K562 (cell line): ENCODE measurements around the gene AKT1S1. TPM values are rescaled to one million over a fixed set of nuclear protein-coding genes. Genes with fewer than 3 reads are reported as not detected.

Experiments used
- ATAC-seq: fragments of 200-7000 bp; cut with Tn5 transposase; 3 replicates; pipeline ENCODE4 v1.9.1; 2020; ENCODE audit warnings: moderate library complexity
- BruUV-seq: library from RNA; stranded (reverse); fragments of 400-500 nt; replicated peaks from 2 replicates; lab custom pipeline; 2021; lab: Mats Ljungman, UMichigan
- CTCF ChIA-PET: fragments of 300-600 bp; formaldehyde crosslinking; extraction: SDS; loops from one replicate; lab custom pipeline; 2021; ENCODE audit warnings: low intra/inter-chr PET ratio; lab: Yijun Ruan, JAX
- POLR2A ChIA-PET: fragments of 300-600, 350-650 bp; sonication (Branson Sonifier 250); formaldehyde crosslinking; extraction: SDS; loops from one replicate; lab custom pipeline; 2021; ENCODE audit warnings: antibody characterized with exemption, inconsistent platforms; lab: Yijun Ruan, JAX
- DNase-seq, 4 experiments: peaks; one replicate each; pipeline versions ENCODE4 v3.0.0 to v3.0.0-alpha.2; 2011 to 2018; ENCODE audit warnings: low spot score in 3 of 4, mixed read lengths in 3 of 4; ENCODE audit errors: extremely low read depth in 1 of 4
- FAIRE-seq: peaks from 2 replicates; lab custom pipeline; 2011; peaks lifted over from hg19 to GRCh38; lab: Jason Lieb, UNC
- H2AFZ ChIP-seq: 2 replicates; pipeline ENCODE4 v1.6.0; 2011; ENCODE audit warnings: low read depth, low read length, control low read depth, inconsistent platforms
- H3K27ac ChIP-seq: fragments of 200-600 bp; 3 replicates; pipeline ENCODE4 v1.8.0; 2011; ENCODE audit warnings: low read depth, mild to moderate bottlenecking, control low read depth, inconsistent platforms, low read length, moderate library complexity, mixed read lengths; ENCODE audit errors: extremely low read depth
- H3K27me3 ChIP-seq, 2 experiments: fragments of 300-600 bp in 1 of 2; 2 replicates in 1 of 2; 3 replicates in 1 of 2; pipeline versions ENCODE4 v1.6.0 to v1.8.0; 2011; ENCODE audit warnings: inconsistent platforms in 2 of 2, low read length in 2 of 2, mild to moderate bottlenecking in 1 of 2, mixed read lengths in 1 of 2, moderate library complexity in 1 of 2; ENCODE audit not compliant: control insufficient read depth in 2 of 2, insufficient read depth in 2 of 2
- H3K36me3 ChIP-seq: fragments of 300-600 bp; 3 replicates; pipeline ENCODE4 v1.8.0; 2011; ENCODE audit warnings: mild to moderate bottlenecking, low read length, inconsistent platforms; ENCODE audit not compliant: control insufficient read depth, insufficient read depth
- H3K4me1 ChIP-seq, 2 experiments: fragments of 200-600 bp in 1 of 2; replicated peaks in 1 of 2; 2 replicates in 1 of 2; 3 replicates in 1 of 2; pipeline versions ENCODE4 v1.5.1 to v1.8.0; 2011; ENCODE audit warnings: inconsistent platforms in 2 of 2, low read length in 2 of 2, mild to moderate bottlenecking in 1 of 2, mixed read lengths in 1 of 2, moderate library complexity in 1 of 2; ENCODE audit not compliant: control insufficient read depth in 2 of 2, insufficient read depth in 2 of 2
- H3K4me2 ChIP-seq: 2 replicates; pipeline ENCODE4 v1.6.1; 2011; ENCODE audit warnings: low read length, control low read depth, inconsistent platforms, mixed read lengths; ENCODE audit not compliant: insufficient read depth
- H3K4me3 ChIP-seq: fragments of 200-600 bp; sonication (generic), shearing (Covaris generic); 2 replicates; pipeline ENCODE4 v1.5.1; 2016; ENCODE audit warnings: control low read depth, inconsistent platforms
- H3K79me2 ChIP-seq: fragments of 200-600 bp; 3 replicates; pipeline ENCODE4 v1.8.0; 2011; ENCODE audit warnings: low read length, inconsistent platforms; ENCODE audit not compliant: control insufficient read depth, insufficient read depth
- H3K9ac ChIP-seq, 2 experiments: 2 replicates each; pipeline versions ENCODE4 v1.6.0 to v1.6.1; 2011; ENCODE audit warnings: low read depth in 2 of 2, low read length in 2 of 2, control low read depth in 1 of 2, inconsistent platforms in 1 of 2, mild to moderate bottlenecking in 1 of 2, mixed read lengths in 1 of 2; ENCODE audit not compliant: insufficient read depth in 1 of 2
- H3K9me1 ChIP-seq: one replicate; pipeline ENCODE4 v1.6.0; 2011; ENCODE audit warnings: inconsistent platforms, mild to moderate bottlenecking, low read length, moderate library complexity; ENCODE audit not compliant: control insufficient read depth, insufficient read depth
- H3K9me3 ChIP-seq: replicated peaks from 2 replicates; pipeline ENCODE4 v1.5.1; 2011; ENCODE audit warnings: low read depth, low read length, inconsistent platforms; ENCODE audit not compliant: control insufficient read depth, insufficient read depth
- H4K20me1 ChIP-seq: replicated peaks from 2 replicates; pipeline ENCODE4 v1.6.1; 2011; ENCODE audit warnings: low read length, inconsistent platforms, mixed read lengths; ENCODE audit not compliant: control insufficient read depth, insufficient read depth
- ADNP ChIP-seq: fragments of 200-800 bp; sonication (Bioruptor generic); IDR thresholded peaks from 2 replicates; pipeline ENCODE4 v1.6.1; 2016; ENCODE audit warnings: missing genetic modification characterization, missing compliant biosample characterization
- ARID1B ChIP-seq: fragments of 450-650 bp; IDR thresholded peaks from 2 replicates; pipeline ENCODE4 v1.6.1; 2016; ENCODE audit warnings: antibody characterized with exemption, mild to moderate bottlenecking, inconsistent platforms
- FOXA3 ChIP-seq, 2 experiments: fragments of 450-650 bp in 1 of 2; sonication (generic) in 1 of 2; formaldehyde crosslinking; IDR thresholded peaks in 1 of 2; conservative IDR thresholded peaks in 1 of 2; 2 replicates each; pipeline versions ENCODE4 v1.4.0 to v1.8.0; 2020 to 2022; ENCODE audit warnings: mild to moderate bottlenecking in 2 of 2, missing genetic modification reagents in 1 of 2
- HDAC2 ChIP-seq: fragments of 450-650 bp; IDR thresholded peaks from 2 replicates; pipeline ENCODE4 v1.6.1; 2016; ENCODE audit warnings: mild to moderate bottlenecking
- MEIS2 ChIP-seq: fragments of 450-650 bp; IDR thresholded peaks from 2 replicates; pipeline ENCODE4 v1.6.1; 2014; ENCODE audit warnings: mild to moderate bottlenecking; ENCODE audit not compliant: partially characterized antibody
- MXD1 ChIP-seq: fragments of 250-450 bp; sonication (Bioruptor Pico); IDR thresholded peaks from 2 replicates; pipeline ENCODE4 v1.8.0; 2021; ENCODE audit warnings: borderline replicate concordance, mild to moderate bottlenecking, moderate library complexity; ENCODE audit not compliant: poor library complexity, severe bottlenecking
- NCOA2 ChIP-seq, 2 experiments: fragments of 450-650 bp; IDR thresholded peaks; 2 replicates each; pipeline ENCODE4 v1.6.1; 2018; ENCODE audit warnings: mild to moderate bottlenecking in 2 of 2, moderate library complexity in 1 of 2; ENCODE audit not compliant: partially characterized antibody in 2 of 2
- RBM39 ChIP-seq: fragments of 200-400 bp; formaldehyde crosslinking; optimal IDR thresholded peaks from 2 replicates; pipeline ENCODE3; 2018; ENCODE audit warnings: low read depth, low read length
- RCOR1 ChIP-seq, 2 experiments: IDR thresholded peaks; 2 replicates each; pipeline ENCODE4 v1.6.1; 2012; ENCODE audit warnings: low read depth in 2 of 2, low read length in 2 of 2, borderline replicate concordance in 1 of 2, improper control_type of control experiment in 1 of 2
- RERE ChIP-seq: sonication (generic); formaldehyde crosslinking; IDR thresholded peaks from 2 replicates; pipeline ENCODE4 v1.8.0; 2023; ENCODE audit warnings: missing genetic modification reagents, mild to moderate bottlenecking, borderline replicate concordance
- TAF1 ChIP-seq: IDR thresholded peaks from 2 replicates; pipeline ENCODE4 v1.6.1; 2011; ENCODE audit warnings: mild to moderate bottlenecking, low read length, moderate library complexity; ENCODE audit not compliant: insufficient read depth, control insufficient read depth, severe bottlenecking; ENCODE audit errors: extremely low read depth
- TAL1 ChIP-seq: fragments of 450-650 bp; IDR thresholded peaks from 2 replicates; pipeline ENCODE4 v1.6.1; 2016; ENCODE audit warnings: mild to moderate bottlenecking
- TARDBP ChIP-seq: fragments of 450-650 bp; IDR thresholded peaks from 2 replicates; pipeline ENCODE4 v1.6.1; 2016
- TCF3 ChIP-seq: sonication (generic); formaldehyde crosslinking; IDR thresholded peaks from 2 replicates; pipeline ENCODE4 v1.4.0; 2020; ENCODE audit warnings: mild to moderate bottlenecking, missing genetic modification reagents
- ZKSCAN3 ChIP-seq: fragments of 250-450 bp; sonication (Bioruptor Pico); IDR thresholded peaks from 2 replicates; pipeline ENCODE4 v1.4.0; 2020
- ZNF324 ChIP-seq: fragments of 250-450 bp; sonication (Bioruptor Pico); IDR thresholded peaks from 2 replicates; pipeline ENCODE4 v1.4.0; 2020; ENCODE audit warnings: mild to moderate bottlenecking
- ZNF696 ChIP-seq: fragments of 250-450 bp; sonication (Bioruptor Pico); conservative IDR thresholded peaks from 2 replicates; pipeline ENCODE4 v1.4.0; 2020; ENCODE audit warnings: mild to moderate bottlenecking, moderate library complexity
- ZNF77 ChIP-seq: fragments of 250-450 bp; sonication (Bioruptor Pico); IDR thresholded peaks from 2 replicates; pipeline ENCODE4 v1.5.0; 2020
- WGBS: fragments of 100-300 bp; shearing (Covaris generic); methylation state at CpG from one replicate; pipeline ENCODE4 v1.1.6; 2016; ENCODE audit warnings: low coverage, mixed read lengths; ENCODE audit not compliant: insufficient coverage; ENCODE audit errors: missing lambda C conversion rate; 5-methylcytosine and 5-hydroxymethylcytosine counted together
- in situ Hi-C: fragments of 300-500 bp; cut with MboI; formaldehyde crosslinking; loops from 4 replicates; pipeline ENCODE4 v1.15.0; 2018; ENCODE audit warnings: inconsistent platforms, mixed read lengths
- intact Hi-C: fragments of 100-400 bp; cut with micrococcal nuclease; formaldehyde crosslinking; loops from 2 replicates; pipeline ENCODE4 v1.14.2; 2022
- polyA plus RNA-seq, 8 experiments: library from polyadenylated mRNA; depleted of rRNA in 4 of 8; stranded (reverse) in 5 of 8; unstranded in 3 of 8; fragments of >200 nt; fragmentation: Nextera tagmentation in 2 of 8; fragmentation: Illumina TruSeq in 1 of 8; extraction: Ambion mirVana in 2 of 8; extraction: Trizol in 1 of 8; gene quantifications; 2 replicates each; pipeline versions ENCODE4 v1.2.1 to v1.2.3, GENCODE V29; 2011 to 2014; ENCODE audit warnings: inconsistent platforms in 1 of 8, missing spikeins in 1 of 8
- total RNA-seq, 7 experiments: library from RNA; depleted of rRNA in 6 of 7; stranded (reverse); fragments of >200 nt in 6 of 7; fragmentation: Illumina TruSeq in 2 of 7; extraction: Trizol in 2 of 7; gene quantifications; 2 replicates each; pipeline versions ENCODE4 v1.2.1 to v1.2.3, GENCODE V29; 2011 to 2021; ENCODE audit warnings: low replicate concordance in 1 of 7

AKT1S1 gene
- total and polyA plus RNA-seq, 9 of the 15 experiments (the other 6 are each of a cell fraction or from before 2014, with no cell fraction given), result 1.2 to 50.3 (median 17.1) TPM

GRCh38 chr19:49820125-49820524, 57.0 kb downstream of the AKT1S1 start:
- no TSS peak for BruUV-seq
- peaks cover 35% of the 10 kb centered on the region for H3K36me3 ChIP-seq
- ChIA-PET CTCF (no interaction called here), POLR2A (interaction anchor here (0.9 to 1.2 kb wide), 5 partner anchors 10 to 49 kb away, joined by 3 to 9 read pairs (median 6); partner anchors contain the start of gene PTOV1)
- ATAC-seq (no peak), DNase-seq (peak in 2 of 4 experiments; percentile 38 to 74), FAIRE-seq (peak; percentile 82)
- no peak overlapping the region for H2AFZ ChIP-seq
- H3K4me1 ChIP-seq, result peaks cover 17 to 36% of the 10 kb centered on the region in 2 experiments
- H3K9ac ChIP-seq, result peak overlapping the region; percentile 7 to 95; a peak in 1 of 4 replicates
- intact Hi-C loops, result no loop called here
- no peaks in the 10 kb centered on the region for H3K9me1 ChIP-seq
- no peak overlapping the region for H3K27ac ChIP-seq
- H3K4me2 ChIP-seq, result peak overlapping the region; percentile 40
- no peak overlapping the region for H3K4me3 ChIP-seq
- 15% methylated on average over 10 of the region's 10 CpGs for WGBS
- in situ Hi-C loops, result no loop called here
- no peaks in the 10 kb centered on the region for H3K9me3 ChIP-seq
- 0 out of 2 replicates have a peak, but pooled peaks cover 3% of the 10 kb centered on the region for H4K20me1 ChIP-seq
- H3K27me3 ChIP-seq, result no peaks in the 10 kb centered on the region
- H3K79me2 ChIP-seq, result peaks cover 53% of the 10 kb centered on the region
- TF ChIP-seq ARID1B, result peak; percentile 53; the same call in 1 of the 2 replicates
- no peak; the same call in 1 of the 2 replicates for TF ChIP-seq ZKSCAN3 (CRISPR knock-in tag)
- no peak for TF ChIP-seq RERE (CRISPR knock-in tag)
- peak; percentile 40 for TF ChIP-seq MEIS2
- peak; percentile 73 for TF ChIP-seq TCF3 (CRISPR knock-in tag)
- TF ChIP-seq RBM39, result no peak
- no peak for TF ChIP-seq TARDBP
- TF ChIP-seq ZNF696 (CRISPR knock-in tag), result no peak
- no peak for TF ChIP-seq FOXA3 (CRISPR knock-in tag; conservative IDR thresholded peaks at IDR 0.05 in 1 of 2, IDR thresholded peaks at IDR 0.05 in 1 of 2)
- no peak for TF ChIP-seq ADNP (tag)
- TF ChIP-seq TAL1, result peak; percentile 49; the same call in 1 of the 2 replicates
- no peak for TF ChIP-seq MXD1 (CRISPR knock-in tag)
- TF ChIP-seq HDAC2, result 0 out of 2 replicates have a peak, but pooled peaks have one; percentile 17
- no peak for TF ChIP-seq NCOA2 (IDR thresholded peaks at IDR 0.05; ENCODE audit: partially characterized antibody in 2 of 2)
- TF ChIP-seq ZNF324, result no peak
- peak in 1 of 2 experiments; percentile 42; a peak in 1 of 4 replicates for TF ChIP-seq RCOR1 (IDR thresholded peaks at IDR 0.05; ENCODE audit: borderline replicate concordance in 1 of 2, low read depth in 2 of 2, low read length in 2 of 2)
- no peak for TF ChIP-seq TAF1
- no peak for TF ChIP-seq ZNF77 (CRISPR knock-in tag)
